H1 (cell line): ENCODE results near the gene TIMM8B.

ENCODE experiments used
- CTCF ChIP-seq, 3 experiments: IDR thresholded peaks; 1 replicate in 2 of 3; 2 replicates in 1 of 3; pipeline versions ENCODE4 v1.5.1 to v1.6.1; 2011; ENCODE audit warnings: low read length in 3 of 3, mild to moderate bottlenecking in 3 of 3, inconsistent platforms in 2 of 3, low read depth in 1 of 3, moderate library complexity in 1 of 3; ENCODE audit not compliant: insufficient read depth in 1 of 3; ENCODE audit errors: control extremely low read depth in 1 of 3
- EGR1 ChIP-seq: IDR thresholded peaks from 2 replicates; pipeline ENCODE4 v1.6.1; 2011; ENCODE audit warnings: low read depth, low read length, borderline replicate concordance
- POLR2A ChIP-seq, 2 experiments: IDR thresholded peaks; 1 replicate in 1 of 2; 2 replicates in 1 of 2; pipeline ENCODE4 v1.6.1; 2011; ENCODE audit warnings: low read depth in 2 of 2, low read length in 2 of 2, mild to moderate bottlenecking in 2 of 2; ENCODE audit errors: control extremely low read depth in 1 of 2
- RAD21 ChIP-seq, 2 experiments: IDR thresholded peaks in 1 of 2; conservative IDR thresholded peaks in 1 of 2; 2 replicates each; pipeline ENCODE4 v1.6.1; 2011; ENCODE audit warnings: low read depth in 2 of 2, low read length in 2 of 2, improper control_type of control experiment in 1 of 2, inconsistent platforms in 1 of 2, mild to moderate bottlenecking in 1 of 2, moderate library complexity in 1 of 2

GRCh38 chr11:112044961-112045360 lies 41.6 kb downstream of the TIMM8B start:
- no peak for TF ChIP-seq CTCF (IDR thresholded peaks at IDR 0.05; ENCODE audit: control extremely low read depth in 1 of 3, insufficient read depth in 1 of 3, low read depth in 1 of 3, low read length in 3 of 3)
- TF ChIP-seq RAD21 (IDR thresholded peaks at IDR 0.05 in 1 of 2, conservative IDR thresholded peaks at IDR 0.05 in 1 of 2; ENCODE audit: low read depth in 2 of 2, low read length in 2 of 2): no peak
- TF ChIP-seq EGR1: no peak
- no peak for TF ChIP-seq POLR2A (IDR thresholded peaks at IDR 0.05; ENCODE audit: control extremely low read depth in 1 of 2, low read depth in 2 of 2, low read length in 2 of 2)
